Spleen (tissue), 7 donors: ENCODE results near the gene NCBP2L.

ENCODE experiments used
- POLR2A ChIP-seq, 3 donors: fragments of 450-650 bp; IDR thresholded peaks; one replicate each; pipeline ENCODE4 v1.5.1; 2017; ENCODE audit warnings: antibody characterized with exemption in 3 of 3, mild to moderate bottlenecking in 1 of 3
- TF ChIP-seq, protein P1 (sequence below), 11 experiments: fragments of 200-600 bp in 7 of 11; fragments of 450-650 bp in 4 of 11; sonication (generic) in 4 of 11; IDR thresholded peaks in 8 of 11; conservative IDR thresholded peaks in 3 of 11; 1 replicate in 7 of 11; 2 replicates in 4 of 11; pipeline versions ENCODE4 v1.4.0 to v1.8.0; 2016 to 2021; ENCODE audit warnings: antibody characterized with exemption in 11 of 11, inconsistent platforms in 4 of 11, mild to moderate bottlenecking in 1 of 11
- donor health status: DM: no; HTN: no; CAD: no; lungs with moderate emphysema.
- donor health status: DM: no; HTN: no; CAD: no.
- donor health status: DM: no; HTN: no; CAD: no.

DNA sequence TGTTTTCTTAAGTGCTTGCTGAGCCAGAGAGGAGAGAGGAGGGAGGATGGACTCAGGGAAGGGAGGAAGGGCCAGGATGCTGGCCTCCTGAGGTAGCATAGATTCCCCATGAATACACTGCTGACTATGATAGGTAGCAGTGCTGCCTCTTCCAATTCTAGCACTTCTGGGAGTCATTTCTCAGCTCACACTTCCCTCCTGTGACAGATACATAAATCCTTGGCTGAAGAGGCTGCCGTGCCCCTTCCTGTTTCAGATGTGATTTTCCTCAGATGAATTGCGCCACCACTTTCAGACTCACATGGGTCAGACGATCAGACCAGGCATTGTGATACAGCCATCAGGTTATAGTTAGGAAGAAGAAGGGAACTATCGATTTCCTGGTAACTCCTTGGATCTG is 24.3 kb upstream of the NCBP2L start:
- TF ChIP-seq, protein P1, sequence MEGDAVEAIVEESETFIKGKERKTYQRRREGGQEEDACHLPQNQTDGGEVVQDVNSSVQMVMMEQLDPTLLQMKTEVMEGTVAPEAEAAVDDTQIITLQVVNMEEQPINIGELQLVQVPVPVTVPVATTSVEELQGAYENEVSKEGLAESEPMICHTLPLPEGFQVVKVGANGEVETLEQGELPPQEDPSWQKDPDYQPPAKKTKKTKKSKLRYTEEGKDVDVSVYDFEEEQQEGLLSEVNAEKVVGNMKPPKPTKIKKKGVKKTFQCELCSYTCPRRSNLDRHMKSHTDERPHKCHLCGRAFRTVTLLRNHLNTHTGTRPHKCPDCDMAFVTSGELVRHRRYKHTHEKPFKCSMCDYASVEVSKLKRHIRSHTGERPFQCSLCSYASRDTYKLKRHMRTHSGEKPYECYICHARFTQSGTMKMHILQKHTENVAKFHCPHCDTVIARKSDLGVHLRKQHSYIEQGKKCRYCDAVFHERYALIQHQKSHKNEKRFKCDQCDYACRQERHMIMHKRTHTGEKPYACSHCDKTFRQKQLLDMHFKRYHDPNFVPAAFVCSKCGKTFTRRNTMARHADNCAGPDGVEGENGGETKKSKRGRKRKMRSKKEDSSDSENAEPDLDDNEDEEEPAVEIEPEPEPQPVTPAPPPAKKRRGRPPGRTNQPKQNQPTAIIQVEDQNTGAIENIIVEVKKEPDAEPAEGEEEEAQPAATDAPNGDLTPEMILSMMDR (IDR thresholded peaks at IDR 0.05 in 8 of 11, conservative IDR thresholded peaks at IDR 0.05 in 3 of 11) = no peak
- TF ChIP-seq POLR2A (IDR thresholded peaks at IDR 0.05) = no peak
